ENCODE data around the gene SCAF8.

- TF ChIP-seq CTCF (IDR thresholded peaks at IDR 0.05) = no peak
- TF ChIP-seq POLR2A (IDR thresholded peaks at IDR 0.05) = no peak
- TF ChIP-seq EP300 (IDR thresholded peaks at IDR 0.05) = no peak
Observed at GRCh38 chr6:154882107-154882506, 148.9 kb downstream of the SCAF8 start.

All from ovary (tissue), 3 donors.